ENCODE measurements around the gene EYA3. TPM values are rescaled to one million over a fixed set of nuclear protein-coding genes. Genes with fewer than 3 reads are reported as not detected.

EYA3 gene
- total RNA-seq, 1 experiment from 2014 or later, result 32.7 TPM

DNA sequence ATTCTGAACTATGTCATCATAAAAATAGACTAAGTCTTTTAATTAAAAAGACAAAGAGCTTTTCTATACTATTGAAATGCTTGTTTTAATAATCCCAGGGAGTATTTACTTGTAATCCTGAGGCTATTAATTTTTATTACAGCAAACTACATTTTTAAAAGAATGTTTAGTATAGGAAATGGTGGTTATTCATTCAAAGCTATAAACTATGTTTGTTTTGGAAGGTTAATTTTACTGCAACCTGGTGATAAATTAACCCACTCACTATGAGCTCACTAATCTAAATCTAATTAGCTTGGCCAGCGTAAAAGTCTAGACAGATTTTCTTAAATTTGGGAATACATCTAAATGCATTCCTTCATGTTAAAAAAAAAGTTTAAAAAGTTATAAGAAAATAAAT lies 13.8 kb upstream of the EYA3 start:
- Histone ChIP-seq H3K79me1 (ENCODE audit: insufficient read depth, low read depth, low read length, poor library complexity, severe bottlenecking) (no peaks in the 10 kb centered on the region), H2BK20ac (ENCODE audit: low read depth, low read length, poor library complexity, severe bottlenecking) (no peak overlapping the region), H2AFZ (ENCODE audit: low read length) (no peak overlapping the region), H3K4ac (ENCODE audit: low read depth, low read length) (no peak overlapping the region), H3K79me2 (ENCODE audit: insufficient read depth, low read length) (no peaks in the 10 kb centered on the region), H3K23ac (ENCODE audit: insufficient read length, low read depth, low read length) (no peak overlapping the region), H3K18ac (ENCODE audit: insufficient read length, low read depth, low read length) (no peak overlapping the region), H2BK120ac (ENCODE audit: low read depth, low read length, poor library complexity, severe bottlenecking) (no peak overlapping the region), H4K5ac (ENCODE audit: insufficient read length, low read depth, low read length) (no peak overlapping the region), H2AK5ac (ENCODE audit: insufficient read length, low read length) (no peak overlapping the region), H4K91ac (ENCODE audit: insufficient read length, low read depth, low read length) (no peak overlapping the region), H3K23me2 (ENCODE audit: insufficient read length, low read depth, low read length, poor library complexity, severe bottlenecking) (no peaks in the 10 kb centered on the region), H2BK5ac (ENCODE audit: insufficient read length, low read length) (no peak overlapping the region), H3K9me3 (ENCODE audit: control insufficient read depth, low read depth, low read length) (no peaks in the 10 kb centered on the region), H4K8ac (replicated peaks; ENCODE audit: insufficient read length, low read depth, low read length) (no peak overlapping the region), H3K27ac (ENCODE audit: insufficient read length, low read depth, low read length) (no peak overlapping the region), H3K4me2 (ENCODE audit: insufficient read depth, insufficient read length, low read length) (no peak overlapping the region), H2BK12ac (ENCODE audit: insufficient read length, low read depth, low read length) (no peak overlapping the region), H3T11ph (ENCODE audit: low read length) (no peak overlapping the region), H3K14ac (ENCODE audit: insufficient read depth, low read length) (no peak overlapping the region), H3K9ac (ENCODE audit: extremely low read depth, insufficient read length, low read length) (no peak overlapping the region), H2BK15ac (ENCODE audit: low read depth, low read length) (no peak overlapping the region), H3K4me1 (ENCODE audit: insufficient read depth, low read length) (peaks cover 4% of the 10 kb centered on the region; the same call in 1 of the 2 replicates), H4K20me1 (ENCODE audit: control insufficient read depth, insufficient read depth, insufficient read length) (no peaks in the 10 kb centered on the region), H3K27me3 (ENCODE audit: insufficient read depth, low read length) (no peaks in the 10 kb centered on the region), H3K56ac (ENCODE audit: insufficient read length, low read depth, low read length) (no peak overlapping the region)
- no peak for DNase-seq
- whole genome bisulfite sequencing (ENCODE audit: extremely low coverage, insufficient read length, low lambda C conversion rate), result no CpG with 5 or more reads among the region's 1 CpG
- Mint-ChIP-seq H3K4me1 (peaks cover 6 to 16% of the 10 kb centered on the region in 2 experiments), H3K27ac (no peak overlapping the region), H3K4me3 (no peak overlapping the region), H3K9me3 (no peaks in the 10 kb centered on the region), H3K27me3 (ENCODE audit: low read depth) (no peaks in the 10 kb centered on the region), H3K36me3 (ENCODE audit: insufficient read depth in 1 of 3, low read depth in 3 of 3) (no peaks in the 10 kb centered on the region)
- TF ChIP-seq, protein P1, sequence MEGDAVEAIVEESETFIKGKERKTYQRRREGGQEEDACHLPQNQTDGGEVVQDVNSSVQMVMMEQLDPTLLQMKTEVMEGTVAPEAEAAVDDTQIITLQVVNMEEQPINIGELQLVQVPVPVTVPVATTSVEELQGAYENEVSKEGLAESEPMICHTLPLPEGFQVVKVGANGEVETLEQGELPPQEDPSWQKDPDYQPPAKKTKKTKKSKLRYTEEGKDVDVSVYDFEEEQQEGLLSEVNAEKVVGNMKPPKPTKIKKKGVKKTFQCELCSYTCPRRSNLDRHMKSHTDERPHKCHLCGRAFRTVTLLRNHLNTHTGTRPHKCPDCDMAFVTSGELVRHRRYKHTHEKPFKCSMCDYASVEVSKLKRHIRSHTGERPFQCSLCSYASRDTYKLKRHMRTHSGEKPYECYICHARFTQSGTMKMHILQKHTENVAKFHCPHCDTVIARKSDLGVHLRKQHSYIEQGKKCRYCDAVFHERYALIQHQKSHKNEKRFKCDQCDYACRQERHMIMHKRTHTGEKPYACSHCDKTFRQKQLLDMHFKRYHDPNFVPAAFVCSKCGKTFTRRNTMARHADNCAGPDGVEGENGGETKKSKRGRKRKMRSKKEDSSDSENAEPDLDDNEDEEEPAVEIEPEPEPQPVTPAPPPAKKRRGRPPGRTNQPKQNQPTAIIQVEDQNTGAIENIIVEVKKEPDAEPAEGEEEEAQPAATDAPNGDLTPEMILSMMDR (conservative IDR thresholded peaks at IDR 0.05), result no peak

Data from H9 (cell line).